ENCODE measurements around the gene CLECL1. TPM values are rescaled to one million over a fixed set of nuclear protein-coding genes. Genes with fewer than 3 reads are reported as not detected.

CLECL1 gene
- not detected in 2 replicates for total RNA-seq (2014; rRNA removed; shearing (Covaris generic))

GRCh38 chr12:9732921-9733461, at the start of gene CLECL1:
CLECL1 (minus strand) TSS chr12:9733097.
- DNase-seq (ENCODE audit: low read depth) = no peak

GRCh38 chr12:9781360-9781759, 48.5 kb upstream of the CLECL1 start:
- no peak for DNase-seq (ENCODE audit: low read depth)

- no peak for DNase-seq (ENCODE audit: low read depth)
Observed at GRCh38 chr12:9779209-9779608, 46.3 kb upstream of the CLECL1 start.

- no peak for DNase-seq (ENCODE audit: low read depth)
Observed at GRCh38 chr12:9776781-9777180, 43.9 kb upstream of the CLECL1 start.

- no peak for DNase-seq (ENCODE audit: low read depth)
Observed at GRCh38 chr12:9773216-9773877, 40.5 kb upstream of the CLECL1 start.

GRCh38 chr12:9763025-9763424, 30.1 kb upstream of the CLECL1 start:
- no peak for DNase-seq (ENCODE audit: low read depth)

GRCh38 chr12:9762369-9762768, 29.5 kb upstream of the CLECL1 start:
- no peak for DNase-seq (ENCODE audit: low read depth)

GRCh38 chr12:9761419-9761781, 28.5 kb upstream of the CLECL1 start:
- peak; percentile 62 for DNase-seq (ENCODE audit: low read depth)

GRCh38 chr12:9760699-9761418, 28.0 kb upstream of the CLECL1 start, which contains the start of gene CD69:
CD69 (minus strand) TSS chr12:9760901; CDS start chr12:9760820, 81 bp downstream.
- peak; percentile 46 for DNase-seq (ENCODE audit: low read depth)

- no peak for DNase-seq (ENCODE audit: low read depth)
Observed at GRCh38 chr12:9760120-9760519, 27.2 kb upstream of the CLECL1 start.

GRCh38 chr12:9759694-9760093, 26.8 kb upstream of the CLECL1 start:
- DNase-seq (ENCODE audit: low read depth) = no peak

GRCh38 chr12:9758119-9758518, 25.2 kb upstream of the CLECL1 start:
- DNase-seq (ENCODE audit: low read depth) = no peak

- DNase-seq (ENCODE audit: low read depth) = no peak
Observed at GRCh38 chr12:9757433-9758025, 24.6 kb upstream of the CLECL1 start.

- DNase-seq (ENCODE audit: low read depth) = no peak
Observed at GRCh38 chr12:9756706-9757105, 23.8 kb upstream of the CLECL1 start.

- no peak for DNase-seq (ENCODE audit: low read depth)
Observed at GRCh38 chr12:9756170-9756569, 23.3 kb upstream of the CLECL1 start.

GRCh38 chr12:9755567-9755966, 22.7 kb upstream of the CLECL1 start:
- no peak for DNase-seq (ENCODE audit: low read depth)

- DNase-seq (ENCODE audit: low read depth) = no peak
Observed at GRCh38 chr12:9755035-9755434, 22.1 kb upstream of the CLECL1 start.

- DNase-seq (ENCODE audit: low read depth) = no peak
Observed at GRCh38 chr12:9754099-9754927, 21.4 kb upstream of the CLECL1 start.

- DNase-seq (ENCODE audit: low read depth) = no peak
Observed at GRCh38 chr12:9753498-9753897, 20.6 kb upstream of the CLECL1 start.

- DNase-seq (ENCODE audit: low read depth) = no peak
Observed at GRCh38 chr12:9753073-9753472, 20.2 kb upstream of the CLECL1 start.

- no peak for DNase-seq (ENCODE audit: low read depth)
Observed at GRCh38 chr12:9752145-9752933, 19.4 kb upstream of the CLECL1 start.
